Effector memory CD4-positive, alpha-beta T cell (primary cell): ENCODE results near the gene PRRX2.

Source experiments
- DNase-seq, 3 donors: peaks; one replicate each; pipeline ENCODE4 v3.0.0-alpha.2; 2020
- H3K27ac ChIP-seq: 2 replicates; pipeline ENCODE4 v1.7.0; 2013; ENCODE audit warnings: mild to moderate bottlenecking, low read length, moderate library complexity; ENCODE audit not compliant: insufficient read depth, poor library complexity, severe bottlenecking
- H3K27me3 ChIP-seq: replicated peaks from 2 replicates; pipeline ENCODE4 v1.7.0; 2013; ENCODE audit warnings: mild to moderate bottlenecking, low read length; ENCODE audit not compliant: insufficient read depth, control insufficient read depth, poor library complexity, severe bottlenecking
- H3K36me3 ChIP-seq: 2 replicates; pipeline ENCODE4 v1.7.0; 2013; ENCODE audit warnings: mild to moderate bottlenecking, low read length, moderate library complexity; ENCODE audit not compliant: control insufficient read depth, insufficient read depth
- H3K4me1 ChIP-seq: 2 replicates; pipeline ENCODE4 v1.7.0; 2013; ENCODE audit warnings: low read length, mild to moderate bottlenecking; ENCODE audit not compliant: control insufficient read depth, insufficient read depth, poor library complexity, severe bottlenecking
- H3K4me3 ChIP-seq: 2 replicates; pipeline ENCODE4 v1.7.0; 2013; ENCODE audit warnings: low read length, low read depth, mild to moderate bottlenecking; ENCODE audit not compliant: insufficient read depth, poor library complexity, severe bottlenecking
- H3K9me3 ChIP-seq: 2 replicates; pipeline ENCODE4 v1.7.0; 2013; ENCODE audit warnings: mild to moderate bottlenecking, low read length, moderate library complexity; ENCODE audit not compliant: control insufficient read depth

Gene PRRX2

GRCh38 chr9:129714511-129715061, 49.1 kb downstream of the PRRX2 start:
- no peaks in the 10 kb centered on the region for H3K9me3 ChIP-seq
- H3K36me3 ChIP-seq, result no peaks in the 10 kb centered on the region
- peaks cover 19% of the 10 kb centered on the region for H3K4me1 ChIP-seq
- no peaks in the 10 kb centered on the region for H3K27me3 ChIP-seq
- no peak for DNase-seq
- H3K27ac ChIP-seq, result no peak overlapping the region
- H3K4me3 ChIP-seq, result no peak overlapping the region

- peaks cover 14% of the 10 kb centered on the region for H3K4me1 ChIP-seq
- H3K4me3 ChIP-seq, result no peak overlapping the region
- no peak overlapping the region for H3K27ac ChIP-seq
- no peaks in the 10 kb centered on the region for H3K36me3 ChIP-seq
- DNase-seq, result no peak
- H3K9me3 ChIP-seq, result no peaks in the 10 kb centered on the region
- no peaks in the 10 kb centered on the region for H3K27me3 ChIP-seq
Measured at GRCh38 chr9:129716091-129716490, 50.6 kb downstream of the PRRX2 start.

- Histone ChIP-seq H3K27ac (no peak overlapping the region), H3K4me3 (no peak overlapping the region), H3K4me1 (peaks cover under 1% of the 10 kb centered on the region), H3K9me3 (no peaks in the 10 kb centered on the region), H3K27me3 (no peaks in the 10 kb centered on the region), H3K36me3 (no peaks in the 10 kb centered on the region)
- no peak for DNase-seq
Measured at GRCh38 chr9:129717991-129718390, 52.5 kb downstream of the PRRX2 start.

GRCh38 chr9:129718647-129719046, 53.2 kb downstream of the PRRX2 start:
- H3K27me3 ChIP-seq, result no peaks in the 10 kb centered on the region
- H3K4me1 ChIP-seq, result no peaks in the 10 kb centered on the region
- H3K36me3 ChIP-seq, result no peaks in the 10 kb centered on the region

GRCh38 chr9:129719135-129719534, 53.7 kb downstream of the PRRX2 start:
- Histone ChIP-seq H3K36me3 (no peaks in the 10 kb centered on the region), H3K27me3 (no peaks in the 10 kb centered on the region), H3K4me3 (no peak overlapping the region), H3K9me3 (no peaks in the 10 kb centered on the region), H3K4me1 (no peaks in the 10 kb centered on the region), H3K27ac (no peak overlapping the region)
- no peak for DNase-seq

More at GRCh38 chr9:129718647-129719046, 53.2 kb downstream of the PRRX2 start:
- Histone ChIP-seq H3K27ac (no peak overlapping the region), H3K9me3 (no peaks in the 10 kb centered on the region), H3K4me3 (no peak overlapping the region)
- no peak for DNase-seq

GRCh38 chr9:129720181-129720864, 54.9 kb downstream of the PRRX2 start:
- H3K4me3 ChIP-seq, result no peak overlapping the region
- no peaks in the 10 kb centered on the region for H3K4me1 ChIP-seq
- H3K27ac ChIP-seq, result no peak overlapping the region
- H3K9me3 ChIP-seq, result no peaks in the 10 kb centered on the region
- no peak for DNase-seq
- H3K27me3 ChIP-seq, result no peaks in the 10 kb centered on the region
- no peaks in the 10 kb centered on the region for H3K36me3 ChIP-seq

- H3K36me3 ChIP-seq, result no peaks in the 10 kb centered on the region
- no peak overlapping the region for H3K4me3 ChIP-seq
- no peak for DNase-seq
- H3K27me3 ChIP-seq, result no peaks in the 10 kb centered on the region
- H3K4me1 ChIP-seq, result no peaks in the 10 kb centered on the region
- no peak overlapping the region for H3K27ac ChIP-seq
- no peaks in the 10 kb centered on the region for H3K9me3 ChIP-seq
Measured at GRCh38 chr9:129720865-129721545, 55.6 kb downstream of the PRRX2 start.

GRCh38 chr9:129722913-129723312, 57.5 kb downstream of the PRRX2 start:
- Histone ChIP-seq H3K4me3 (no peak overlapping the region), H3K27me3 (no peaks in the 10 kb centered on the region), H3K9me3 (no peaks in the 10 kb centered on the region), H3K4me1 (no peaks in the 10 kb centered on the region), H3K27ac (no peak overlapping the region), H3K36me3 (no peaks in the 10 kb centered on the region)
- DNase-seq, result no peak

- Histone ChIP-seq H3K4me3 (no peak overlapping the region), H3K4me1 (no peaks in the 10 kb centered on the region), H3K36me3 (no peaks in the 10 kb centered on the region), H3K9me3 (no peaks in the 10 kb centered on the region), H3K27ac (no peak overlapping the region), H3K27me3 (no peaks in the 10 kb centered on the region)
- no peak for DNase-seq
Measured at GRCh38 chr9:129724456-129725190, 59.2 kb downstream of the PRRX2 start.
